GM19239 (cell line): ENCODE results near the gene ARHGAP32.
A peak's percentile ranks its signal among the peaks of the same experiment; 100 is the strongest.

Experiments
- DNase-seq: peaks from one replicate; pipeline ENCODE4 v3.0.0; 2011; ENCODE audit warnings: low spot score; ENCODE audit not compliant: insufficient read length
- FAIRE-seq: peaks from 2 replicates; lab custom pipeline; 2011; peaks lifted over from hg19 to GRCh38; lab: Jason Lieb, UNC

ARHGAP32 gene

GRCh38 chr11:128963744-128964325 is 228.3 kb downstream of the ARHGAP32 start:
- no peak for DNase-seq
- peak; percentile 35 for FAIRE-seq

GRCh38 chr11:128962896-128963295 is 229.2 kb downstream of the ARHGAP32 start:
- FAIRE-seq (no peak), DNase-seq (no peak)

- no peak for DNase-seq
- no peak for FAIRE-seq
Measured at GRCh38 chr11:128961645-128962044, 230.5 kb downstream of the ARHGAP32 start.

- no peak for FAIRE-seq
- DNase-seq, result no peak
Measured at GRCh38 chr11:128957202-128957482, 235.0 kb downstream of the ARHGAP32 start.

GRCh38 chr11:128956401-128957201 is 235.5 kb downstream of the ARHGAP32 start:
- peak; percentile 93 for FAIRE-seq
- DNase-seq, result no peak

GRCh38 chr11:128955636-128956035 is 236.5 kb downstream of the ARHGAP32 start:
- DNase-seq (no peak), FAIRE-seq (no peak)

- FAIRE-seq, result no peak
- no peak for DNase-seq
Measured at GRCh38 chr11:128953151-128953550, 239.0 kb downstream of the ARHGAP32 start.

- no peak for DNase-seq
Measured at GRCh38 chr11:128949791-128950454, 242.2 kb downstream of the ARHGAP32 start.

GRCh38 chr11:128948583-128948982 is 243.5 kb downstream of the ARHGAP32 start:
- no peak for FAIRE-seq
- DNase-seq, result no peak

More at GRCh38 chr11:128949791-128950454, 242.2 kb downstream of the ARHGAP32 start:
- no peak for FAIRE-seq

GRCh38 chr11:128947773-128948172 is 244.4 kb downstream of the ARHGAP32 start:
- DNase-seq (no peak), FAIRE-seq (no peak)

GRCh38 chr11:128946648-128947047 is 245.5 kb downstream of the ARHGAP32 start:
- DNase-seq, result no peak
- no peak for FAIRE-seq

GRCh38 chr11:128943428-128943976 is 248.6 kb downstream of the ARHGAP32 start:
- DNase-seq (no peak), FAIRE-seq (no peak)

GRCh38 chr11:128942817-128943427 is 249.2 kb downstream of the ARHGAP32 start, which contains the start of gene TP53AIP1:
TSS of gene TP53AIP1 (minus strand) at chr11:128942871. CDS start at chr11:128937818, 5,053 bp downstream.
- DNase-seq, result no peak
- FAIRE-seq, result no peak

GRCh38 chr11:128942272-128942612 is 249.9 kb downstream of the ARHGAP32 start:
- FAIRE-seq (no peak), DNase-seq (no peak)

- DNase-seq, result no peak
- no peak for FAIRE-seq
Measured at GRCh38 chr11:128941573-128942271, 250.4 kb downstream of the ARHGAP32 start.

GRCh38 chr11:128941110-128941509 is 251.0 kb downstream of the ARHGAP32 start:
- no peak for FAIRE-seq

GRCh38 chr11:128940603-128941002 is 251.5 kb downstream of the ARHGAP32 start:
- DNase-seq (no peak), FAIRE-seq (no peak)

More at GRCh38 chr11:128941110-128941509, 251.0 kb downstream of the ARHGAP32 start:
- no peak for DNase-seq

GRCh38 chr11:128940156-128940555 is 252.0 kb downstream of the ARHGAP32 start:
- FAIRE-seq, result no peak
- no peak for DNase-seq

GRCh38 chr11:128939591-128939990 is 252.5 kb downstream of the ARHGAP32 start:
- no peak for DNase-seq
- no peak for FAIRE-seq
